Measurements from ENCODE around the gene NT5DC1.
"Not testable (repeated sequence)": the region's sequence is repeated elsewhere in the genome, so short reads cannot be mapped to it uniquely, and the experiment has no call there.

The NT5DC1 gene

GRCh38 chr6:116278481-116278829 lies 177.8 kb downstream of the NT5DC1 start:
- peak overlapping the region; percentile 97 to 100 for H3K27ac Mint-ChIP-seq
- H3K9me3 Mint-ChIP-seq, result no peaks in the 10 kb centered on the region
- H3K36me3 Mint-ChIP-seq (ENCODE audit: insufficient read depth), result peaks cover 67% of the 10 kb centered on the region
- no peak for ATAC-seq (replicated peaks)
- no peaks in the 10 kb centered on the region for H3K27me3 Mint-ChIP-seq
- no peak for DNase-seq
- peaks cover 43 to 62% of the 10 kb centered on the region in 2 donors for H3K4me1 Mint-ChIP-seq (ENCODE audit: low read depth in 2 of 2)
- H3K4me3 Mint-ChIP-seq, result peak overlapping the region; percentile 87 to 98

- no peaks in the 10 kb centered on the region for H3K9me3 Mint-ChIP-seq
- H3K27ac Mint-ChIP-seq, result peak overlapping the region; percentile 97 to 100
- H3K4me1 Mint-ChIP-seq (ENCODE audit: low read depth in 2 of 2), result peaks cover 43 to 61% of the 10 kb centered on the region in 2 donors
- ATAC-seq (replicated peaks), result no peak
- peaks cover 63% of the 10 kb centered on the region for H3K36me3 Mint-ChIP-seq (ENCODE audit: insufficient read depth)
- DNase-seq, result peak in 1 of 3 experiments; percentile 17
- peak overlapping the region; percentile 87 to 98 for H3K4me3 Mint-ChIP-seq
- H3K27me3 Mint-ChIP-seq, result no peaks in the 10 kb centered on the region
These were observed 178.2 kb downstream of the NT5DC1 start for GRCh38 chr6:116278854-116279231.

- Mint-ChIP-seq H3K36me3 (ENCODE audit: insufficient read depth) (peaks cover 57% of the 10 kb centered on the region), H3K27ac (peak within 1 kb of the TSS; percentile 97 to 100), H3K4me3 (peak within 1 kb of the TSS; percentile 87 to 98), H3K27me3 (no peaks in the 10 kb centered on the region), H3K9me3 (no peaks in the 10 kb centered on the region), H3K4me1 (ENCODE audit: low read depth in 2 of 2) (peaks cover 43 to 57% of the 10 kb centered on the region in 2 donors)
- ATAC-seq (replicated peaks), result peak; percentile 82
- DNase-seq, result peak; percentile 91 to 94 (median 93)
These were observed 178.8 kb downstream of the NT5DC1 start, which contains the start of gene TSPYL1 for GRCh38 chr6:116279232-116280160. Gene TSPYL1, minus strand, starts transcription at chr6:116279930. Its CDS starts 100 bp downstream, at chr6:116279830.

- H3K27ac Mint-ChIP-seq, result peak overlapping the region; percentile 97 to 100
- DNase-seq, result no peak
These were observed 179.7 kb downstream of the NT5DC1 start for GRCh38 chr6:116280161-116280932.

GRCh38 chr6:116280933-116281316 lies 180.3 kb downstream of the NT5DC1 start:
- no peak for ATAC-seq (replicated peaks)
- Mint-ChIP-seq H3K36me3 (ENCODE audit: insufficient read depth) (peaks cover 42% of the 10 kb centered on the region), H3K27me3 (no peaks in the 10 kb centered on the region), H3K4me1 (ENCODE audit: low read depth in 2 of 2) (peaks cover 39 to 44% of the 10 kb centered on the region in 2 donors), H3K9me3 (no peaks in the 10 kb centered on the region), H3K4me3 (peak overlapping the region; percentile 87 to 98), H3K27ac (peak overlapping the region; percentile 97 to 100)
- no peak for DNase-seq

More at GRCh38 chr6:116280161-116280932, 179.7 kb downstream of the NT5DC1 start:
- peaks cover 40 to 48% of the 10 kb centered on the region in 2 donors for H3K4me1 Mint-ChIP-seq (ENCODE audit: low read depth in 2 of 2)
- no peaks in the 10 kb centered on the region for H3K27me3 Mint-ChIP-seq
- peak overlapping the region; percentile 87 to 98 for H3K4me3 Mint-ChIP-seq
- H3K9me3 Mint-ChIP-seq, result no peaks in the 10 kb centered on the region
- ATAC-seq (replicated peaks), result no peak
- H3K36me3 Mint-ChIP-seq (ENCODE audit: insufficient read depth), result peaks cover 48% of the 10 kb centered on the region

- DNase-seq (no peak), ATAC-seq (replicated peaks) (no peak)
- Mint-ChIP-seq H3K9me3 (no peaks in the 10 kb centered on the region), H3K36me3 (ENCODE audit: insufficient read depth) (peaks cover 28% of the 10 kb centered on the region), H3K27me3 (no peaks in the 10 kb centered on the region), H3K4me1 (ENCODE audit: low read depth in 2 of 2) (peaks cover 25 to 28% of the 10 kb centered on the region in 2 donors), H3K4me3 (no peak overlapping the region), H3K27ac (no peak overlapping the region)
These were observed 182.0 kb downstream of the NT5DC1 start for GRCh38 chr6:116282698-116283097.

GRCh38 chr6:116283191-116283590 lies 182.5 kb downstream of the NT5DC1 start:
- DNase-seq, result no peak
- no peak for ATAC-seq (replicated peaks)
- Mint-ChIP-seq H3K4me3 (no peak overlapping the region), H3K27me3 (no peaks in the 10 kb centered on the region), H3K36me3 (ENCODE audit: insufficient read depth) (peaks cover 23% of the 10 kb centered on the region), H3K27ac (no peak overlapping the region), H3K9me3 (no peaks in the 10 kb centered on the region), H3K4me1 (ENCODE audit: low read depth in 2 of 2) (peaks cover 20 to 24% of the 10 kb centered on the region in 2 donors)

GRCh38 chr6:116284984-116285383 lies 184.3 kb downstream of the NT5DC1 start:
- not testable (repeated sequence) for H3K27ac Mint-ChIP-seq; ATAC-seq (replicated peaks); H3K36me3 Mint-ChIP-seq (ENCODE audit: insufficient read depth); H3K27me3 Mint-ChIP-seq; DNase-seq; H3K4me3 Mint-ChIP-seq; H3K9me3 Mint-ChIP-seq
- peaks cover 7 to 12% of the 10 kb centered on the region in 2 donors for H3K4me1 Mint-ChIP-seq (ENCODE audit: low read depth in 2 of 2)

GRCh38 chr6:116286773-116287358 lies 186.2 kb downstream of the NT5DC1 start:
- no peaks in the 10 kb centered on the region for H3K36me3 Mint-ChIP-seq (ENCODE audit: insufficient read depth)
- H3K27ac Mint-ChIP-seq, result no peak overlapping the region
- ATAC-seq (replicated peaks) (no peak), DNase-seq (no peak)
- H3K4me3 Mint-ChIP-seq, result no peak overlapping the region
- H3K4me1 Mint-ChIP-seq (ENCODE audit: low read depth in 2 of 2), result no peaks in the 10 kb centered on the region
- no peaks in the 10 kb centered on the region for H3K9me3 Mint-ChIP-seq
- no peaks in the 10 kb centered on the region for H3K27me3 Mint-ChIP-seq

- Mint-ChIP-seq H3K9me3 (no peaks in the 10 kb centered on the region), H3K27me3 (no peaks in the 10 kb centered on the region), H3K36me3 (ENCODE audit: insufficient read depth) (no peaks in the 10 kb centered on the region), H3K4me3 (no peak overlapping the region), H3K4me1 (ENCODE audit: low read depth in 2 of 2) (no peaks in the 10 kb centered on the region), H3K27ac (no peak overlapping the region)
- ATAC-seq (replicated peaks) (peak; percentile 89), DNase-seq (no peak)
These were observed 187.1 kb downstream of the NT5DC1 start for GRCh38 chr6:116287689-116288282.

- no peaks in the 10 kb centered on the region for H3K4me1 Mint-ChIP-seq (ENCODE audit: low read depth in 2 of 2)
- DNase-seq (no peak), ATAC-seq (replicated peaks) (no peak)
- H3K9me3 Mint-ChIP-seq, result no peaks in the 10 kb centered on the region
- no peaks in the 10 kb centered on the region for H3K27me3 Mint-ChIP-seq
- no peak overlapping the region for H3K4me3 Mint-ChIP-seq
- H3K27ac Mint-ChIP-seq, result no peak overlapping the region
- H3K36me3 Mint-ChIP-seq (ENCODE audit: insufficient read depth), result no peaks in the 10 kb centered on the region
These were observed 189.2 kb downstream of the NT5DC1 start for GRCh38 chr6:116289876-116290275.

GRCh38 chr6:116290799-116291198 lies 190.1 kb downstream of the NT5DC1 start:
- H3K27me3 Mint-ChIP-seq, result no peaks in the 10 kb centered on the region
- H3K4me3 Mint-ChIP-seq, result no peak overlapping the region
- DNase-seq, result no peak
- H3K27ac Mint-ChIP-seq, result no peak overlapping the region
- no peaks in the 10 kb centered on the region for H3K36me3 Mint-ChIP-seq (ENCODE audit: insufficient read depth)
- no peaks in the 10 kb centered on the region for H3K9me3 Mint-ChIP-seq
- ATAC-seq (replicated peaks), result no peak
- no peaks in the 10 kb centered on the region for H3K4me1 Mint-ChIP-seq (ENCODE audit: low read depth in 2 of 2)
